GM12864 (cell line): ENCODE measurements around the gene MYCT1.

Source experiments
- DNase-seq: peaks from one replicate; pipeline ENCODE4 v3.0.0-alpha.2; 2011; ENCODE audit warnings: low read depth
- H3K4me3 ChIP-seq: 2 replicates; pipeline ENCODE4 v1.5.1; 2011; ENCODE audit warnings: mild to moderate bottlenecking, low read depth, low read length, control low read depth
- TF ChIP-seq, protein P1 (sequence below): IDR thresholded peaks from 2 replicates; pipeline ENCODE4 v1.5.1; 2011; ENCODE audit warnings: low read depth, mild to moderate bottlenecking, moderate library complexity, low read length, control low read depth, inconsistent platforms; ENCODE audit errors: missing control alignments

The MYCT1 gene

DNA sequence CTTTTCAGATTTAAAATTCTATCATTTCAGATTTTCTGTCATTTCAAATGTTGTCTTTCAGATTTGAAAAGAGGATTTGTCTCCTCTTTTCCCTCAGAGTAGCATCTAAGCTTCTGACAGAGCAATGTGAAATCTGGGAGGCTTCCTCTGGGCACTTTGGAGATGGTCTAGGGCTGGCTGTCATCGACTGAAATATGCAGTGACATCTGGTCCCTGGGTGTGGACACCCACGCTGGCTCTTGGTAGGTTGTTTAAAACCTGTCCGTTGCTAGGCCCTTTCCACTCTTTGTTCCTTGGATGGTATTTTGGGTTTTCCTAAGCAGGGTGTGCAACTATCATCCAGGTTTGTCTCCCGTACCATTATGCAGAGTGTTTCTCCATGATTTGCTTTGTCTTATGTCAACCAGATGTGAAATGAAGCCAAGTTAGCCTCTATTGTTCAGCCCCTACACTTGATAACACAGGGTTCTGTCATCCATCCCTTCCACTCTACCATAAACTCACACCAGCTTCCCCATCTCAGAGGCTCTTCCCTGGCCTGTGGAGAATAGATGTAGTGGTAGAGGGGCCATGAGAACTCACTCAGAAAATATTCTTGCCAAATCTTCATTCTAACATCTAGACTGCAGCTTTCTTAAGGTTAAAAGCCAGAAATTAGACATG, 47.9 kb downstream of the MYCT1 start:
- TF ChIP-seq, protein P1, sequence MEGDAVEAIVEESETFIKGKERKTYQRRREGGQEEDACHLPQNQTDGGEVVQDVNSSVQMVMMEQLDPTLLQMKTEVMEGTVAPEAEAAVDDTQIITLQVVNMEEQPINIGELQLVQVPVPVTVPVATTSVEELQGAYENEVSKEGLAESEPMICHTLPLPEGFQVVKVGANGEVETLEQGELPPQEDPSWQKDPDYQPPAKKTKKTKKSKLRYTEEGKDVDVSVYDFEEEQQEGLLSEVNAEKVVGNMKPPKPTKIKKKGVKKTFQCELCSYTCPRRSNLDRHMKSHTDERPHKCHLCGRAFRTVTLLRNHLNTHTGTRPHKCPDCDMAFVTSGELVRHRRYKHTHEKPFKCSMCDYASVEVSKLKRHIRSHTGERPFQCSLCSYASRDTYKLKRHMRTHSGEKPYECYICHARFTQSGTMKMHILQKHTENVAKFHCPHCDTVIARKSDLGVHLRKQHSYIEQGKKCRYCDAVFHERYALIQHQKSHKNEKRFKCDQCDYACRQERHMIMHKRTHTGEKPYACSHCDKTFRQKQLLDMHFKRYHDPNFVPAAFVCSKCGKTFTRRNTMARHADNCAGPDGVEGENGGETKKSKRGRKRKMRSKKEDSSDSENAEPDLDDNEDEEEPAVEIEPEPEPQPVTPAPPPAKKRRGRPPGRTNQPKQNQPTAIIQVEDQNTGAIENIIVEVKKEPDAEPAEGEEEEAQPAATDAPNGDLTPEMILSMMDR, result no peak
- no peak for DNase-seq
- no peak overlapping the region for H3K4me3 ChIP-seq

DNA sequence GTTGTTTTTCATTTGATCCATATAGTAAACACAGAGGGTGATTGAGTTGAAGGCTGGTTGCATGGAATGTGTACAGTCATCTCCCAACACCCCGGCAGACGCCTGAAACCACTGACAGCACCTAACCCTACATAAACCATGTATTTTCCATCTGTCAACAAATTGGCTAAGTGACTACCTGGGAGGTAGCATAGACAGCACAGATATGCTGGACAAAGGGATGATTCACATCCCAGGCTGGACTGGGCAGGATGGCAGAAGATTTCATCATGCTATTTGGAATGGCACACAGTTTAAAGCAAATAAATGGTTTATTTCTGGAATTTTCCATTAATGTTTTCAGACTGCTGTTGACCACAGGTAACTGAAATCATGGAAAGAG, 48.5 kb downstream of the MYCT1 start:
- TF ChIP-seq, protein P1, result no peak
- H3K4me3 ChIP-seq, result no peak overlapping the region
- no peak for DNase-seq

DNA sequence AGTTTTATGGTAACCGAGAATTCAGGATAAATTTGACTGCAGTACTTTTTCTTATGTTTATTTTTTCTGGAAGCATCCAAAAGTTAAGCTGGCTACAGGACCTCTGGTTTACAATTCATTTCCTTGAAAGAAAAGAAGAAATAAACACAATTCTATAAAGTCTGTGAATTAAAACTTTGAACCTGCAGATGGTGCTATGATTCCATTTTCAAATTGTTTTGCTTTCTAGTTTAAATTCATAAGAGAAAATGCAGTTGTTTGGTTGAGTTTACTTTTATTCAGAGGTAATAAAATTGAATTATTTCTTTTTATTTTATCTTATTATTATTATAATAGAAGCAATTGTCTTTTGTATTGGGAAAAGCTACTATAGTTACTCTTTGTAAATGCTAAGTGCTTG, 51.1 kb downstream of the MYCT1 start:
- TF ChIP-seq, protein P1, result no peak
- no peak overlapping the region for H3K4me3 ChIP-seq
- DNase-seq, result no peak

DNA sequence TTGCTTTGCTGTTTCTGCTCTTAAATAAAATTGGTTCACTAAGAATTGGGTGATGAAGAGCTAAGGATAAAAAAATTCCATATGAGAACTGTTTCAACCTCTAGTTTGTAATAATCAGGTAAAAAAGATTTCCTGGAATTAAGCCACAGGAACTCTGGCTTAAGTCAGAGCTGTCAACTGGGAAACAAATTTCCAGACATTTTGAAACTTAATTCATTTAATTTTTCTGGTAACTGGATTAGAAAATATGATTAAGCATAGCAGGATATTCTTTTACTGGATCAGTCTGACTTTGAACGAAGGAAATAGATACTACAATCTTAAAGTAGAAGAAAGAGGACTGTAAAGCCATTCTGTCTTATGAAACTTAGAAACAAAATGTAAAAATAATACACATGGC, 51.6 kb downstream of the MYCT1 start:
- no peak overlapping the region for H3K4me3 ChIP-seq
- DNase-seq, result no peak
- TF ChIP-seq, protein P1, result no peak

DNA sequence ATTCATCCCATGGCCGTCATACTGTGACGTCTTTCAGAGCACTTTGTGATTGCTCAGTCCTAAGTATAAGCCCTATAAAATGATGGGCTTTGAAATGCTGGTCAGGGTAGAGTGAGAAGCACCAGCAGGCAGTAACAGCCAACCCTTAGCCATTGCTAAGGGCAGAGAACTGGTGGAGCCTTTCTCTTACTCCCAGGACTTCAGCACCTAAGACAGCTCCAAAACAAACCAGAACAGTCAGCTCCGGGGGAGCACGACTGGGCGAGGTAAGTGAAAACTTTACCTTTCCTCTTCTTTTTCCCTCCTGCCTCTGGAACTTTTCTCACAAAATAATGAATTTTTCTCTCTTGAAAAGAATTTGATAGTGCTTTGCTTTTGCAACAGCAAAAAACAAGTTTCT, 53.0 kb downstream of the MYCT1 start, which contains the start of gene VIP:
Gene VIP, plus strand, starts transcription at position 104 of the 400 bp plus-strand sequence. CDS start 1,381 bp downstream, outside the sequence.
- TF ChIP-seq, protein P1, result no peak
- H3K4me3 ChIP-seq, result no peak within 1 kb of the TSS
- no peak for DNase-seq

DNA sequence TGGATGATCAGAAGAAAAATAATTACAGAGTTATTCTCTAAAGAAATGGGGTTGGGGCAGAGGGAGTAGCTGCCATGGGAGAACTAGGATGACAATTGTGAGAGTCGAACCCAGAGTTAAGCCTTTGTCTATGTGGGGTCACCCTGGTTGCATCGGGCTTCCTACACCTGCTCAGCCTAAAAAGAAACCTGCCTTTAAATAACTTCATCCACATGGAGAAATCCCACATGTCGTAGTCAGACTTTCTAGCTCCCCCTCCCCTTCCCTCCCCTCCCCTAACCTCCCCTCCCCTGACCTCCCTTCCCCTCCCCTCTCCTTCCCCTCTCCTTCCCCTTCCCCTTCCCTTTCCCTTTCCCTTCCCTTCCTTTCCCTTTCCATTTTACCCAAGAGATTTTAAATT, 67.6 kb downstream of the MYCT1 start:
- no peak overlapping the region for H3K4me3 ChIP-seq
- DNase-seq, result no peak
- TF ChIP-seq, protein P1, result no peak

DNA sequence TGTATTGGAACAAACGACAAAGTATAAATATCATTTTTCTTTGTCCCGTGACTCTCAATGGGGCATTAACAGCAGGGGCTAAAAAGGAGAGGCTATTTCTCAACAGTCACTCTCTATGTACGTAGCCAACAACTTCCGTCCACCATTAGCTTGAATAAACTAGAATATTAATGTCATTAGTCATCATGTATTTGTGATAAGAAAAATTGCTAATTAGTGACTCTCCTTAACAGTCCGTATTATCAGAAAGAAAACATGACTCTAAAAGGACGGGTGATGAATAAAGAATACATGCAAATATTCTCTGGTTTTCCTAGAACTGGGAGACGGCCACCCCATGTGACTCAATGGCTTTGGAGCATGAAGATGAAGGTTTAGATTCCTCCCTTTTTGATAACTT, 71.5 kb downstream of the MYCT1 start:
- TF ChIP-seq, protein P1, result no peak
- DNase-seq, result no peak
- H3K4me3 ChIP-seq, result no peak overlapping the region
